ENCODE results near the gene SNX10.

SNX10 gene

GRCh38 chr7:26337232-26337865 is 45.7 kb downstream of the SNX10 start:
- DNase-seq, result no peak

- no peak for DNase-seq
These were observed 48.9 kb downstream of the SNX10 start for GRCh38 chr7:26340476-26341018.

GRCh38 chr7:26343320-26343832 is 51.7 kb downstream of the SNX10 start:
- no peak for DNase-seq

- no peak for DNase-seq
These were observed 52.2 kb downstream of the SNX10 start for GRCh38 chr7:26343837-26344236.

- DNase-seq, result no peak
These were observed 53.5 kb downstream of the SNX10 start for GRCh38 chr7:26345202-26345601.

GRCh38 chr7:26345837-26346236 is 54.2 kb downstream of the SNX10 start:
- DNase-seq, result no peak

GRCh38 chr7:26346611-26347203 is 55.0 kb downstream of the SNX10 start:
- DNase-seq, result no peak

GRCh38 chr7:26348234-26348851 is 56.7 kb downstream of the SNX10 start:
- DNase-seq, result no peak

- DNase-seq, result no peak
These were observed 57.6 kb downstream of the SNX10 start for GRCh38 chr7:26349005-26349915.

- DNase-seq, result no peak
These were observed 59.5 kb downstream of the SNX10 start for GRCh38 chr7:26351171-26351570.

GRCh38 chr7:26356229-26356628 is 64.6 kb downstream of the SNX10 start:
- DNase-seq, result no peak

GRCh38 chr7:26356929-26357798 is 65.5 kb downstream of the SNX10 start:
- DNase-seq, result no peak

GRCh38 chr7:26357799-26358151 is 66.1 kb downstream of the SNX10 start:
- no peak for DNase-seq

- no peak for DNase-seq
These were observed 69.0 kb downstream of the SNX10 start for GRCh38 chr7:26360650-26361049.

GRCh38 chr7:26361637-26362036 is 70.0 kb downstream of the SNX10 start:
- DNase-seq, result no peak

- no peak for DNase-seq
These were observed 71.8 kb downstream of the SNX10 start for GRCh38 chr7:26363465-26363864.

- DNase-seq, result peak; percentile 68
These were observed 73.6 kb downstream of the SNX10 start for GRCh38 chr7:26365077-26365900.

- DNase-seq, result peak; percentile 23
These were observed 74.2 kb downstream of the SNX10 start for GRCh38 chr7:26365901-26366275.

GRCh38 chr7:26367219-26367711 is 75.6 kb downstream of the SNX10 start:
- DNase-seq, result no peak

GRCh38 chr7:26368542-26368941 is 76.9 kb downstream of the SNX10 start:
- no peak for DNase-seq

- DNase-seq, result peak; percentile 65
These were observed 77.9 kb downstream of the SNX10 start for GRCh38 chr7:26369593-26369992.
